Measurements from ENCODE around the gene SCNM1. TPM values are rescaled to one million over a fixed set of nuclear protein-coding genes. Genes with fewer than 3 reads are reported as not detected.

SCNM1 gene
- total RNA-seq, 1 experiment from 2014 or later, result 34.1 TPM

DNA sequence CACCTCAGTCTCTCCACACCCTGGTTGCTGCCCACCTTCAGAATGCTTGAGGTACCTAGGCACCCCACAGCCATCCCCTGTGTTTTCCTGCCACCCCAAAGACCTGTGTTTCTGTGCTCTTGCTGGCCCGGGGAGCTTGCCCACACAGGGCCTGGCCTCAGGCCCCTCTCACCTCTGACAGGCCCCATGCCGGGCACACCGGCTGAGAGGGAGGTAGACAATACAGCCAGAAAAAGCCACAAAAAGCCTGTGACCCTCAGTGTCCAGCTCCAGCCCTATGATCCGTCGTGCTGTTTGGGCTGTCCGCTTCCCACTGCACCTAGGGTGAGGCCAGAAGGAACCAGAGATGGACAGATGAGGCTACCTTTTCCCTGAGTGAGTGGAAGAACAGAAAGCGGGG lies 31.0 kb upstream of the SCNM1 start:
- Histone ChIP-seq H3K79me2 (ENCODE audit: insufficient read depth, low read length) (no peaks in the 10 kb centered on the region), H3K36me3 (ENCODE audit: control insufficient read depth in 1 of 2, insufficient read depth in 2 of 2, low read length in 2 of 2) (no peaks in the 10 kb centered on the region), H3K4me3 (replicated peaks in 1 of 2; ENCODE audit: low read depth in 1 of 2, low read length in 2 of 2) (no peak overlapping the region), H3K9me2 (ENCODE audit: insufficient read depth) (no peaks in the 10 kb centered on the region), H3K9ac (ENCODE audit: low read length) (no peak overlapping the region), H3K27ac (ENCODE audit: low read depth, low read length) (no peak overlapping the region), H3K27me3 (ENCODE audit: insufficient read depth, low read length) (no peaks in the 10 kb centered on the region), H3K4me2 (ENCODE audit: low read length) (no peak overlapping the region), H3K9me3 (ENCODE audit: control insufficient read depth in 1 of 2, insufficient read depth in 1 of 2, low read depth in 1 of 2, low read length in 2 of 2) (no peaks in the 10 kb centered on the region), H4K20me1 (ENCODE audit: insufficient read depth) (no peaks in the 10 kb centered on the region), H2AFZ (ENCODE audit: low read depth, low read length, poor library complexity, severe bottlenecking) (no peak overlapping the region), H3K4me1 (ENCODE audit: control insufficient read depth in 1 of 2, insufficient read depth in 2 of 2, low read length in 2 of 2) (no peaks in the 10 kb centered on the region)
- ChIA-PET CTCF (no interaction called here), POLR2A (no interaction called here), RAD21 (ENCODE audit: low non-redundant PET in 1 of 2, low total read pairs in 2 of 2, uncharacterized antibody in 2 of 2, unreplicated experiment in 2 of 2) (no interaction called here)
- BruUV-seq (replicated peaks), result no TSS peak
- no peak for DNase-seq (ENCODE audit: low read depth, low spot score)
- intact Hi-C loops (cut with micrococcal nuclease), result no loop called here
- TF ChIP-seq TCF7L2 (IDR thresholded peaks at IDR 0.05; ENCODE audit: borderline replicate concordance, extremely low read depth, insufficient read depth, insufficient read length) (no peak), JUND (IDR thresholded peaks at IDR 0.05) (no peak), ZBTB33 (IDR thresholded peaks at IDR 0.05; ENCODE audit: extremely low read depth, insufficient replicate concordance, low read length) (no peak), SRF (IDR thresholded peaks at IDR 0.05; ENCODE audit: low read depth) (no peak), CTCF (IDR thresholded peaks at IDR 0.05 in 2 of 3, conservative IDR thresholded peaks at IDR 0.05 in 1 of 3; ENCODE audit: borderline replicate concordance in 1 of 3, insufficient read depth in 1 of 3, low read depth in 2 of 3, low read length in 2 of 3) (no peak), EZH2phosphoT487 (IDR thresholded peaks at IDR 0.05; ENCODE audit: borderline replicate concordance) (no peak), ZNF274 (IDR thresholded peaks at IDR 0.05; ENCODE audit: low read depth, low read length) (no peak), EGR1 (IDR thresholded peaks at IDR 0.05; ENCODE audit: low read depth) (no peak), EZH2 (IDR thresholded peaks at IDR 0.05) (no peak), ELF1 (IDR thresholded peaks at IDR 0.05; ENCODE audit: borderline replicate concordance, low read depth) (no peak), FOSL1 (IDR thresholded peaks at IDR 0.05; ENCODE audit: low read depth) (no peak), RAD21 (IDR thresholded peaks at IDR 0.05; ENCODE audit: low read depth) (no peak)
- TF ChIP-seq, protein P1, sequence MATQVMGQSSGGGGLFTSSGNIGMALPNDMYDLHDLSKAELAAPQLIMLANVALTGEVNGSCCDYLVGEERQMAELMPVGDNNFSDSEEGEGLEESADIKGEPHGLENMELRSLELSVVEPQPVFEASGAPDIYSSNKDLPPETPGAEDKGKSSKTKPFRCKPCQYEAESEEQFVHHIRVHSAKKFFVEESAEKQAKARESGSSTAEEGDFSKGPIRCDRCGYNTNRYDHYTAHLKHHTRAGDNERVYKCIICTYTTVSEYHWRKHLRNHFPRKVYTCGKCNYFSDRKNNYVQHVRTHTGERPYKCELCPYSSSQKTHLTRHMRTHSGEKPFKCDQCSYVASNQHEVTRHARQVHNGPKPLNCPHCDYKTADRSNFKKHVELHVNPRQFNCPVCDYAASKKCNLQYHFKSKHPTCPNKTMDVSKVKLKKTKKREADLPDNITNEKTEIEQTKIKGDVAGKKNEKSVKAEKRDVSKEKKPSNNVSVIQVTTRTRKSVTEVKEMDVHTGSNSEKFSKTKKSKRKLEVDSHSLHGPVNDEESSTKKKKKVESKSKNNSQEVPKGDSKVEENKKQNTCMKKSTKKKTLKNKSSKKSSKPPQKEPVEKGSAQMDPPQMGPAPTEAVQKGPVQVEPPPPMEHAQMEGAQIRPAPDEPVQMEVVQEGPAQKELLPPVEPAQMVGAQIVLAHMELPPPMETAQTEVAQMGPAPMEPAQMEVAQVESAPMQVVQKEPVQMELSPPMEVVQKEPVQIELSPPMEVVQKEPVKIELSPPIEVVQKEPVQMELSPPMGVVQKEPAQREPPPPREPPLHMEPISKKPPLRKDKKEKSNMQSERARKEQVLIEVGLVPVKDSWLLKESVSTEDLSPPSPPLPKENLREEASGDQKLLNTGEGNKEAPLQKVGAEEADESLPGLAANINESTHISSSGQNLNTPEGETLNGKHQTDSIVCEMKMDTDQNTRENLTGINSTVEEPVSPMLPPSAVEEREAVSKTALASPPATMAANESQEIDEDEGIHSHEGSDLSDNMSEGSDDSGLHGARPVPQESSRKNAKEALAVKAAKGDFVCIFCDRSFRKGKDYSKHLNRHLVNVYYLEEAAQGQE (IDR thresholded peaks at IDR 0.05; ENCODE audit: low read depth), result no peak
- TF ChIP-seq, protein P2, sequence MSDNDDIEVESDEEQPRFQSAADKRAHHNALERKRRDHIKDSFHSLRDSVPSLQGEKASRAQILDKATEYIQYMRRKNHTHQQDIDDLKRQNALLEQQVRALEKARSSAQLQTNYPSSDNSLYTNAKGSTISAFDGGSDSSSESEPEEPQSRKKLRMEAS (IDR thresholded peaks at IDR 0.05), result no peak
- ATAC-seq, result no peak; the same call in 1 of the 2 replicates
